HG03520 (cell line): Measurements from ENCODE around the gene TMA7B.

Source experiments
- ATAC-seq: cut with Tn5 transposase; IDR thresholded peaks from one replicate; pipeline ENCODE4 v1.9.1; 2021; ENCODE audit warnings: mild to moderate bottlenecking, moderate library complexity; ENCODE audit not compliant: unreplicated experiment

TMA7B gene

DNA sequence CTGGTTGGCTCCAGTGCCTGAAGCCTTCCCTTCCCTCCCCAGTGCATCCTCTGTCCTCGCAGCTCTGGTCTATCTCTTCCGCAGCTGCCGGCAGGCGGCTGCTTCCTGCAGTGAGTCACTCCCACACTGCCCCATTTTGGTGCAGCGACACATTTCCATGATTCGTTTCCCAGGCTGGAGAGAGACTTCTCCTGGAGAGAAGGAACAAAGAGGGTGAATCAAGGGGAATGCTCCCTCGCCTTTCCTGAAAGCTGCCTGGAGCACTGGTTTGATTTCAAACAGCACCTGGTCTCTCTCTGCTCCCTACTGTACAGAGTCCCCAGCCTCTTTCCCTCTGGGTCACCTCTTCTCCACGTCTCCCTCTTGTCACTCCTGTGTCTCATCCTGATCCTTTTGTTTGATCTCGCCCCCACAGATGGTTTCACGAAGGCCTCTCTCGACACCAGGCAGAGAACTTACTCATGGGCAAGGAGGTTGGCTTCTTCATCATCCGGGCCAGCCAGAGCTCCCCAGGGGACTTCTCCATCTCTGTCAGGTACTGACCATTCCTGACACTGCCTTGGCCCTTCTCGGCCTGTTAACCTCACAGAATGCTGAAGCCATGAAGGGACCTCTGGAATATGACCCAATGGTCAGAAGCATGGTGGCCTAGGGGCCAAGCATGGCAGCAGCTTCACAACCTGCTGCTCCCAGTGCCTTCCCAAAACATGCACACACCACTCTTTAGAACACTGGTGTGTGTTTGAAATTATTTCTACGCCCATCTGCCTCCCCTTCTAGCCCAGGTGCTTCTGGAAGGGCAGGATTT lies at the start of gene TMA7B:
TSS of gene TMA7B (plus strand) at position 758 of the 808 bp plus-strand sequence. CDS start 3,978 bp downstream, outside the sequence.
- no peak for ATAC-seq

DNA sequence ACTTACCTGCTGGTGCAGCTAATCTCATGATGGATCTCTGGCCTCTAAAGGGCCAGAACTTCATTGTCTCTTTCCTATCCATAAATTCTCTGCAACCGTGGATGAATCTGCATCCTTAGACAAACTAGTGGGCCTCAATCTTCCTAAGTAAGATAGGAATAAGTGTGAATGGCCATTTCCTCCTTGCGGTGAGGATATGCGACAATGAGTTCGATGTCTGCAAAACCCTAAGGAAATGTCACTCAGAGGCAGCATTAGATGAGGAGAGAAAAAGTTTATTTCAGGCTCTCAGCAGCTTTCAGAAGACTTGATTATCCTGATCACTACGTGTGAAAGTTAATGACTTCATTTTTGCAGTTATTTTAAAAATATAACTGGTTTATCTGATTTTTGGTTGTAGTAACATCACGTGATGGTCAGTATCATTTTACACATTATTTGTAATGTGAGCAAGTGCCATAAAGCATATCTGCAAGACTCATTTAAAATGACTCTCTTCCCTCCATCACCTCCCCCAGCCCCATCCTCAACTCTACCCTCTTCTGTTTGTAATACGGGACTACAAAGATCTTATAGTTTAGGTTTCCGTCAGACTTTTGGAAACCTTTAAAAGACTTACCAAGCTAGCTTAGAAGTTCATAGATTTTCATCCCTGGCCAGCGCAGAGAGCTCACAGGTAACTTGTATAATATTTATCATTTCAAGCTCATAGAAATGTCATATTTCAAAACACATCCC lies 49.2 kb upstream of the TMA7B start:
- ATAC-seq = no peak

DNA sequence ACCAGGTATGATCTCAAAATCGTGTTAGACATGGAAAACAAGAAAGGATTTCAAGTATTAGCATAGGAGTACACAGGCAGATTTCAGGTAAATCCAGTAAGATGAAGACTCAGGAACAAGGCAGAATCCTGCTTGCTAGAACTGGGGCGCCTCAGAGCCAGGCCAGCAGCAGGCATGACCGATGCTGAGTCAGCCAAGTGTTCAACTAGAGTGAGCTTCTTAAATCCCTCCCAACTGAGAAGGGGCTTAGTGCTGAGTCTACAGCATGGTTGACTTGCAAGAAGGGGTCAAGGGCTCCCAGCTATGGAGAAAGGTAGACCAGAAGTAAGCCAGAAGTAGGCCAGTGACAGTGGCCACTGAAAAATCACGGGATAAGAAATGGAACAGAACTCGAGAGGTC lies 46.9 kb upstream of the TMA7B start:
- no peak for ATAC-seq

DNA sequence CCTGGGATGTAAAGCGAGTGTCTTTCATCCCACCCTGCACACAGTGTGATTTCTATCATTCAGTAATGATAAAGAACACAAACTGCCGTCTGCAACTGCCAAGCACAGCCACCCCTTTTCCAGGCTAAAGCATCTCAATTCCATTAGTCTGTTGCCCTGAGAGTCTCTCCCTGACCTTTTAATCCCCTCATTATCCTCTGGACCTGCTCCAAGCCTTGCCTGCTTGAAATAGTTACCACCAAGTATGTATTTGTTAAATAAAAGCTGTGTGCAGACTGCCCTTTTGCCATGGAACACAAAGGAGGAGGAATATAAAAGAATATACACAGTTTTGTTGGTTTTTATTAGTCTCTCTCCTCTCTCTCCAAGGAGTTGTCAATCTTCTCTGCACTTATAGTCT lies 46.3 kb upstream of the TMA7B start:
- ATAC-seq = no peak

DNA sequence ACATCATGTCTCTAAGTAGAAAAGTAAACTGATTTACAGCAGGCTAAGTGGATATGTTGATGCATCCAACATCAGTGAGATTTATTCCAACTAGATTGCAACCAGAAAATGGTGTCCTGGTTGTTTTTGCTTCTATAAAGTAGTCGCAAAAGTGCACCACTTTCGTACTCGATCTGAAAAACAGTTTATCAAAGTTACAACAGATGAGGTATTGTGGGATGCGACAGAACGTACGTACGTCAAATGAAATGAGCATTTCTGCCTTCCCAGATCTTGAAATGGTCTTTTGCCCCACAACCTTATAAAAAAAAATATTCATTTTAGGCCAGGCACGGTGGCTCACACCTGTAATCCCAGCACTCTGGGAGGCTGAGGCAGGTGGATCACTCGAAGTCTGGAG lies 45.6 kb upstream of the TMA7B start:
- ATAC-seq = no peak

DNA sequence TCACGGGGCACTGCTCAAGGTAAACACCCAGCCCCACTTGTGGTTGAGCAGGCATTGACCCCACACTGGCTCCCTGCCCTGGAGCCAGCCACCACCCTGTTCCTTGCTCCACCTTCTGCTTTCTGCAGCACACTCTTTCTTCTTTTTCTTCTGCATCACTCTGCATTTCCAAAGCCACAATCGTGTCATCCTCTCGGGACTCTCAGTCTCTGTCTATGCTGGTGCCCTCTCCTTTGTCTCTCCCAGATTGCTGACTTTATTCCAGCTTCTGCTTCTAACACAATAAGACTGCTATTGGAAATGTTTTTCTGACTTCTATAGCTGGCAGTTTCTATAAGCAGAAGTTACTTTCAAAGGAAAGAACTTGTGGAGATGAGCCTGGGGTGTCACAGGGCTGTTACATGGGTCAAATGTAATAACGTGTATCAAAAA lies 44.9 kb upstream of the TMA7B start:
- ATAC-seq = no peak

DNA sequence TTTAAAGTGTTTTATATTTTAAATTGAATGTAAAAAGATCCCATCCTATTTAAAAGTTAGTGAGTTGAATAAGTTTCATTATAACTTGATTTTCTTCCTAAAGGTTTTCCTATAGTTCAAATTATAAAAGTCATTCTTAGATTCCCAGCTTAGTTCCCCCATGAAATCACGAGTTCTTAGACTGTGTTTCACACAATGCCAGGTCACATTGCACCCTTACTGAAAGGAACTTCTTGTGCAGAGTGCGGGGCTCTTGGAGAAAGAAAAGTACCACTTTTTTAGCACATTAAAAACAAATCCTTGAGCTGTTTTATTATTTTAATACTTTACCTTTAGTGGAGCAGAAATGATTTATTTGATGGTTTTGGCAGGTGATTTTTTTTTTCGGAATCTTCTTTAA lies 43.7 kb upstream of the TMA7B start:
- no peak for ATAC-seq

DNA sequence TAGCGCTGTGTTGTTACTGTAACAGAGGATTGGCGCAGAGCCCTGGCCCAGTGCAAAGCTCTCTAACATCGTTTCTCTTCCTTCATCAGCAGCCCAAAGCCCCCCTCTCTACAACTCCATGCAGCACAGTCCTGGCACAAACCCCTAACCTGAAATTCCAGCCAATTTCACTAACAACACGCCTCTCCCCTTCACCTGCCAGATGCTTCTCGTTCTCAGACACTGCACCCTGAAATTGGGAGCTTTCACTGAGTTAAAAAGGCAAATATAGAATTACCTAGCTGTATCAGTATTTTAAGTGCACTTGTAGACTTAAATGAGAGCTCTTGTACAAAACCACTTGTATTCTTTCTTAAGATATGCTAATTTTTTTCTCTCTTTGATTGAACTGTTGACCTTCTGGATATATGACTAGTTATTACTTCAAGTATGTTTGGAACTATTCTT lies 43.0 kb upstream of the TMA7B start:
- ATAC-seq = no peak

DNA sequence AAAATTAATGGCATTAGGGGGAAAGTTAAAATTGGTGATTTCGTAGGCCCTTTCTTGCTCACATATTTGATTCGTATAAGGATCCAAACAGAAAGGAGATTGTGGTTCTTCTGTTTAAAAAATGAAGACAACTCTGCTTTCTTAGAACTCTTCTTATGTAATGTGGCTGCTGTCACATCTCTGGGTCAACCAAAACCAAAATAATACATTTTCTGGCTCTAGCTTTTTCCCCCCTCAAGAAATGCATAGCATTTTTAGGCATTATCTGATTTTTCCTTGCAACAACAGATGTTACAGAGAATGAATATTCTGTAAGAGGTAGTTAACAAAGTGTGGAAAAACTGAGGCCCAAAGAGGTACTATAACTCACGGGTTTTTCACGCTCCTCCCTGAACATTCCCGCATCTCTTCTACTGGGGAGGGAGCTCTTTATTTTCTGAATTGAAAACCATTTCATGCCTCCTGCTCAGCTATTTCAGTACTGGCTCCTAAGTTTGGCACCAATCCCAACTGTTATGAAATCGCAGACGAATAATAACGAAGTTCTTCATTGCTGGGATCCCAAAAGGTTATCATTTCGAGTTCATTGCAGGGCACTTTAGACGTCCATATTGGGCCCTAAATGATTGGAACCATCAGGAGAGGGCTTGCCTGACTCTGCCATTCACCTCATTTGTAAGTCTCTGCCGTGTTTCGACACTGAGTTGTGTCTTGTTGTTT lies 42.3 kb upstream of the TMA7B start:
- ATAC-seq = no peak

DNA sequence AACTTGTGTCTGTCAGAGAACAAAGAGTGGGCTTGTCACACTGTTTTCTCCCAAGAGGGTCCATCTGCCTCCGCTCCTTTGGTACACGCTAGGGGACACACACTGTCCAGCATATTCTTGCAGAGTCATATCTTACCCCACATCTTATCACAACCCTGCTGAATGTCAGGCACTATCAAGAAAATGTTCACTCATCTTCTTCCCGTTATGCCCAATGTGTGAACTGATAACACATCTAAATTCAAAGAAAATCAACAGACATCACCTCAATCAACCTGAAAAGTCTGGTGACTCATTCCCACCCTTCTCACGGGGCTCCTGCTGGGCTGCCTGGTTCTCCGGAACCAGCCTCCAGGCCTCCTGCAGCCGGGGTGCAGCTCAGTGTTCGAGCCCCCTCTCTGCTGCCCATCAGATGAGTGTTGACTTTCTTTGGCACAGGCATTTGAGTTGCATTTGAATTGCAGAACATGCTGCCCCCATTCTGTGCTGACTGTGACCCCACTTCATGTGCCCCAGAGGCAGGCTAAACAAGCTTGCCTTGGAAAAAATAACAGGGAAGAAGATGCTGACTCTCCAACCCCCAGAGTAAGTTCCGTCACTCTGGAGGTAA lies 40.0 kb upstream of the TMA7B start:
- ATAC-seq = no peak

DNA sequence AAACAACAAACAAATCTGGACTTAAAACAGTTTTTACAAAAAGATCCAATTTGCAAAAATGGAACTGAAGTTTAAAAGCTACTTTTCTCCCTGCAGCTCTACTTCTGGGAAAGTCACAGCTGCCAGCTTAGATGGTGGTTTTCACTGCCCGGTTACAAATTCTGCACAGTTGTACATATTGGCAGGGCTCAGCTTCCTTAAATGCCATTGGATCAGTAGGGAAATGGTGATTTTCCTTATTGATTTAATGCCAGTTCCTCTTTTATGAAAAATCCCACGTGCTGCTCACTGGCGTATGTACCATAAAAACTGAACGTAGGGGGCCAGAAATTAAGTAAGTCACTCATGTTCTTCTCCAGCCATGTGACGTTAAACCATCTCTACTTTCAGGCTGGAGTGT lies 36.5 kb upstream of the TMA7B start:
- no peak for ATAC-seq

DNA sequence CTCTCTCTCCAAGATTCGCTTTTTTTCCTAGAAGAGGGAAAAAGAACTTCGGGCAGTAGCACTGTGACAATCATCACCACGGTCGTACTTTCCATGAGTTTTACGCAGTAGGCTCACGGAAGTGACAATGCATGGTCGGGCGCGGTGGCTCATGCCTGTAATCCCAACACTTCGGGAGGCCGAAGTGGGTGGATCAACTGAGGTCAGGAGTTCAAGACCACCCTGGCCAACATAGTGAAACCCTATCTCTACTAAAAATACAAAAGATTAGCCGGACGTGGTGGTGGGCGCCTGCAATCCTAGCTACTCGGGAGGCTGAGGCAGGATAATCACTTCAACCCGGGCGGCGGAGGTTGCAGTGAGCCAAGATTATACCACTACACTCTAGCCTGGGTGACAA lies 35.9 kb upstream of the TMA7B start:
- no peak for ATAC-seq

DNA sequence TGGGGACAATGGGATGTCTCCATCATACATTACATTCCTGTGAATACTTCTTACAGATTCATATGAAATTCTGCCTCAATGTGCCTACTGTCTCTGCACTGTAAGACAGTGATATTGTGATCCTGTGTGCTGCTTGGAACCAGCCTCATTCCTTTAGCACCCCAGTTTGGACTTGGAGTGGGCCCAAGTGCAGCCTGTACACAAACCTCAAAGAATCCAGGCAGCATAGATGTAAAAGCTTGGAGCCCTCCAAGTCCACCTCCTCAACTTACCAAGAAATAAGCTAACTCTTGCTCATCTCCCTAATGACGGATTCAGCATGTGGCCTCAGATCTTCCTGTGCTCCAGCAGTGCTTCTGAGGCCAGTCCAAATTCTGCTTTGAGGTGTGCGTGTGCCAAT lies 34.9 kb upstream of the TMA7B start:
- ATAC-seq = no peak

DNA sequence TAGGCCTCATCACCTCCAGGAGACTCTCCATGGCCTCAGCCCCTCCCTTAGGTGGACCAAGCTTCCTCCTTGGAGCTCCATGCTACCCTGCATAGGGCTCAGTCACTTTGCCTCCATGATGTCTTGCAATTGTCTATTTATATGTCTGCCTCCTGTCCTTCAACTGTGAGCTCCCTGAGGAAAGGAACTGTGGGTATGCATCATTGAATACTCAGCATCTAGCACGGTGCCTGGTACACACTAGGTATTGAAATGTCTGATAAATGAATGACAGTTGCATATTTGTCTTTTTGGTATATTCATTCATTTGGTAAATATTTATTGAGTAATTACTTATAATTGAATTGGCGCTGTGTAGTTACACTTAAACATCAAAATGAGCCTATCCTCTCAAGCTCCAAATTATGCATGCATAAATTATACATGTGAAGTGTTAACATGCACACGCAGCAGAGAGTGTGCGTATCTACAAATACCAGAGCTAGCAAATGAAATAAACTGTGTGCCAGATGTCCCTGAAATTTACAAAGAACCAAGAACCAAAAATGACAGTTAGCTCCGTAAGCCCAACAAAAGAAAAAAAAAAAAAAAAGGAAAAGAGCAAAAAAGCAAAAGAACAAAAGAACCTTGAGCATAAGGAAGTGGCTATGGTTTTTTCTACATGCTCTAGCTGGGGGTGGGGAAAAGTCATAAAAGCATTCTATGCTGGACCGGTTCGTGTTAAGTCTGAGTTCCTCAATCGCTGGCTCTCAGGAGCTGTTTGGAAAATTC lies 34.1 kb upstream of the TMA7B start:
- no peak for ATAC-seq

DNA sequence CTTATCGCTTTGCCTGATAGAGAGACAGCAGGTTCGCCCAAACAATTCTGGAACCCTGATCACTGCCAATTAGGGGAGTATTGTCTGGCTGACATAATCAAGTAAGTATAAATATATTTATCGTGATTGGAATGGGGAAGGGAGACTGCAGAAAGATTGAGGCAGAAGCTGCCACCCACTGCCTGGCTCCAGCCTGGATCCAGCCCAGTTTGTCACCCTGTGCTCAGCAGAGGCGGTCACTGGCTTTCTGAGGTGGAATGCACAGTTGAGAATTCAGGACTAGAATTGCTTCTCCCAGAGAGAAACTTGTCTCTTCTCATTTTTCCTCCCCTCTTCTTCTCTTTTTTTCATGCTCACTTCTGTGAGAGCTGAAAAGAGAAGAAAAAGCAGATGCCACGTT lies 33.4 kb upstream of the TMA7B start:
- no peak for ATAC-seq

DNA sequence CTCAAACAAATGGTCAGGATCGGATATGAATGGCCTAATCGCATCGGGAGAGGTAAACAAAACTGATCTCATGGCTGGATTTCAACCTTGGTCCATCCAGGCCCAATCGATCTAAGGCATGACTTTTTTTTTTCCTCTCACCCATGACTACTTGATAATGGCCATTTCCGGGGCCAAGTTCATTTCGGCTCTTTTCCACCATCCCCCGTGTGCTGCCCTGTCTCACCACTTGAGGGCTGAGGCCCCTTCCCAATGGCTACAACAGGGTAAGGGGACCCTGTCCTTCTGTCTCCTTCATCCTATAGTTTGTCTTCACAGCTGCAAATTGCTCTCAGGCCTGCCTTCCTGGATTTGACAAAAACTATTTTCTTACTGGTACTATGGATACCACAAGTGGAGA lies 32.7 kb upstream of the TMA7B start:
- no peak for ATAC-seq

DNA sequence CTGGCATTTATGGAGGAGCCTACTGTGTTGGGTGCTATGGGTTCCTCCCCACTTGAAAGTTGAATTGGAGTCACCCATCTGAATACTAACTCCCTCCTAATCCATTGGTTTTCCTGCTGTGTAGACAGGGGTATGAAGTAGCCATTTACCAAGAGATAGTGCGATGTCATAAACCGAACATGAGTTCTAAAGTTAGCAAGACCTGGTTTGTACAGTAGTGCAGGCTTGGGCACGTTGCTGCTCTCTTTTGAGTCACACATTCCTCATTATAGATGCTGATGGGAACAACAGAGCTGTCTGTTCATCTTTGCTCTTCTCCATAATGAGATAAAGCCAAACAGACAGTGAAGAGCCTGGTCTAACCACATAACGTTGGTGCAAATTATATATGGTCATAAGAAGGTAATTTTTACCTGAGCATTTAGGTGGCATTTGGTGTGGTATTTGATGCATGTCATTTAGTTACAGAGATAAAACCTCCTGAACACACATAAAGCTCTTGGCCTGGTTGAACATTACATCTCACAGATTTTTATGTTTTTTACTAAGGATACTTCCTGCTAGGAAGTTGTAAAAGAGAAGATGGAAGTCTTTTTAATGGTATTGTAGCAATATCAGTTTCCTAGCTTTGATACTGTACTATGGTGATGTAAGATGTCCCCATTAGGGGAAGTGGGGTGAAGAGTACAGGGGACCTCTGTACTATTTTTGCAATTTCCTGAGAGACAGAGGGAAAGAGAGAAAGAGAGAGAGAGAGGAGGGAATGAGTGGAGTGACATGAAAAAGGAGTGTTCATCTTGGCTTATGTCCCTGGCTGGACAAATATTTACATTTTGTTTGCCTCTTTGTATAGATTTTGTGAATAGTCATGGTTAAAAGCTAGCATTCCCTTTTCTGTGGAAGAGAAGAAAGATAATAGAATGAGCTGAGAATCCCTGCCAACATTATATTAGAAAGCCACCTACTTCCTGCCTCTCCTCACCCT lies 31.4 kb upstream of the TMA7B start:
- no peak for ATAC-seq

DNA sequence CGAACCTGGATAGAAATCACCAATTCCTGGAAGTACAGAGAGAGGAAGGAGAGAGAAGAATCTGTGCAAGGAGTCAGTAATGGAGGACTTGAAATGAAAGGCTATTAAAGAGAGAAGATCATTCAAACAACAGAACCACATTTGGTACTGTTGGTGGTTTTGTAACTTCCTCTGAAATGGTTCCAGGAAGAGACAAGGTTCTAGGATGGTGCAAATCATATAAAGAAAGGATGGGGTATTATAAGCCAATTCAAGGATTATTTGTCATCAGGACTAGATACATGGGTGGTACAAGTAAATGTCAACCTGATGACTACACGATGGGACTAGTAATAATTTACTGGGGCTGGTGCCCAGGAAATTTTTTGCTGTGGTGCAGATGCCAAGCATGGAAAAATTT lies 28.9 kb upstream of the TMA7B start:
- ATAC-seq = no peak

DNA sequence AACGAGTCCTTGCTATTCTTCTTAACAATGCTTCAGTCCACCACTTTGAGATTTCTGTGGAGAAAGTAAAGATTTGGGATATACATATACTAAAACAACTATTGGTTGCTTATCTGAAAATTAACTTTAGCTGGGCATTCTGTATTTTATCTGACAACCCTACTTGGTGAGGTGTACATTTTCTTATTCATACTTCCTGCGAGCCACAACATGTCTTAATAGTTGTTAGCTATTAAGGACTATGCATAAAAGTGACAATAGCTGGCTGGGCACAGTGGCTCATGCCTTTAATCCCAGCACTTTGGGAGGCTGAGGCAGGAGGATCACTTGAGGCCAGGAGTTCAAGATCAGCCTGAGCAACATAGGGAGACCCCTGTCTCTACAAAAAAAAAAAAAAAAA lies 28.0 kb upstream of the TMA7B start:
- ATAC-seq = no peak
